DMS53 treated with DMSO at 0.1 percent for 48 hours (cell line): ENCODE measurements around the gene LPIN1.

Experiments used
- DNase-seq: peaks from one replicate; lab custom pipeline; 2025; ENCODE audit not compliant: unreplicated experiment; lab: John Stamatoyannopoulos, UW

The LPIN1 gene

GRCh38 chr2:11746376-11746806 is at the start of gene LPIN1:
Gene LPIN1 (plus strand): TSS chr2:11746632. CDS start chr2:11765542, 18,910 bp downstream.
- peak; percentile 47 for DNase-seq

DNA sequence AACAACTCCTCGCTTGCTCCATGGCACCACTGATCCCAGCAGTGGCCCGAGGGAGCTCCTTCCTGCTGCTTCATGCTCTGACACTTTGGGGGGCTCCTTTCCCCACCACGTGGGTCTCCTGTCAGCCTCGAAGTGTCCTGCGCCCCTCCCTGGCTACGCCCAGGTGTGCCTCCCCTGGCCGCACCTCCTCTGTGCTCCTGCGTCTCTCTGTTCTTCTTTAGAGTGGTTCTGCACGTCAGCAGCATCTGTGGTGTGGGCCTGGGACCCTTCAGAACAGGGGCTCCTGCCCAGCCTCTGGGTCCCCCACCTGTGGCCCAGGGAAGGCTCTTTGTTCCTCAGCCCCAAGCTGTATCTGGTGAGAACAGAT is 49.7 kb upstream of the LPIN1 start:
- DNase-seq: no peak

- DNase-seq: no peak
Observed at GRCh38 chr2:11697103-11697871, 49.1 kb upstream of the LPIN1 start.

GRCh38 chr2:11698009-11698922 is 48.2 kb upstream of the LPIN1 start:
- DNase-seq: no peak

- DNase-seq: no peak
Observed at GRCh38 chr2:11699686-11700670, 46.5 kb upstream of the LPIN1 start.

GRCh38 chr2:11701206-11701605 is 45.2 kb upstream of the LPIN1 start:
- peak; percentile 20 for DNase-seq

DNA sequence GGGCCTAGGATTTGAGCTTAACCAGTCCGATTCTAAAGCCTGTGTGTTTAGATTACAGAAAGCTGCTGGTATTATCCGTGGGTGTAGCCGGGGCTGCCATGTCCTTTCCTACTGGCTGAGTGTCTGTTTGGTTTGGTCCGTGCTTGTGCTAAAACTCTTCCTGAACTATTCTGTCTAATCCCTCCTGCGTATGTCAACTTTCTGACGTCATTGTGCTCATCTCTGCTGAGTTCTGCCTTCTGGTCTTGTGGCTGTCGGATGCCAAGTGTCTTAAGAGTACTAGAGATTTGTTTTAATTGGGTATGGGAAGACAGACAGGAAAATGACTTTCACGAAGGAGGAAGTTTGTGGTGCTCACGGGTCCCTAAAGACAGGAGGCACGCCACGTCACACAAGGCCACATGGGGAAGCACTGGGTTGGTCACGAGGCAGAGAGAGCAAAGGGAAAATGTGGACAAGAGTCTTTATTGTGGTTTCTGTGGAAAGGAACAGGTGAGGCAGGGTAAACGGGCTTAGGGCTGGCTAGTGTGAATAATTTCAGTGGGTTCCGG is 44.6 kb upstream of the LPIN1 start:
- no peak for DNase-seq

GRCh38 chr2:11702946-11703345 is 43.5 kb upstream of the LPIN1 start:
- DNase-seq: no peak

DNA sequence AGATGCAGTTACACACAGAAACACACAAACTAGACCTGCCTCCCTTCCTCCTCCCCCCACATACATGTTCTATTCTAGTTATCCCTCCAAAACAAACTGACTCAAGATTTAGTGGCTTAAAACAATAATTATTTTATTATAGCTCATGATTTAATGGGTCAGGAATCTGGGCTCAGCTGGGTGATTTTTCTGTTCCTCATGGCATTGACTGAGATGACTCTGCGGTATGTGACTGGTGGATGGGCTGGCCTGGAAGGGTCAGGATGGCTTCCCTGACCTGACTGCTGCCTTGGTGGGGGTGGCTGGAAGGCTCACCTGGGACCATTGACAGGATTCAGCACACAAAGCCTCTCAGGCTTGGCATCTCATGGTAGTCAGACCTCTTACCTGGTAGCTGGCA is 42.7 kb upstream of the LPIN1 start:
- no peak for DNase-seq

GRCh38 chr2:11705063-11705462 is 41.4 kb upstream of the LPIN1 start:
- peak; percentile 46 for DNase-seq

- DNase-seq: no peak
Observed at GRCh38 chr2:11705711-11706110, 40.7 kb upstream of the LPIN1 start.

DNA sequence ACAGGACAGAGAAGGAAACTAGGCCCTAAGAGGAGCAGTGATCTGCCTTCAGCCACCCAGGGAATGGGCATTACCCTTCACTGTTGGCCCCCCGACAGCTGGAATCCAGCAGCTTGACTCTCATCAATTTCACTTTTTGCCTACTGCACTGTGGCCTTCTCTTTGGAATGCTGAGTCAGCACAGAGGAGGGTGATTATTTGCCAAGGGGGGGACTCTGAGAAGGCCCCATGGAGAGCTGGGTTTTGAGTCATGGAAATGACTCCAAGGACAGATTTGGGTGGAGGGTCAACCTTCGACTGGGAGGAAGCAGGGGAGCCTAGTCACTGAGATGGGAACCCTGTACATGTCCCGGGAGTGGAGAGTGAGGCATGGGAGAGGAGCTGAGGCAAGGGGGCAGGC is 38.3 kb upstream of the LPIN1 start:
- DNase-seq: no peak

GRCh38 chr2:11709293-11709692 is 37.1 kb upstream of the LPIN1 start:
- no peak for DNase-seq

DNA sequence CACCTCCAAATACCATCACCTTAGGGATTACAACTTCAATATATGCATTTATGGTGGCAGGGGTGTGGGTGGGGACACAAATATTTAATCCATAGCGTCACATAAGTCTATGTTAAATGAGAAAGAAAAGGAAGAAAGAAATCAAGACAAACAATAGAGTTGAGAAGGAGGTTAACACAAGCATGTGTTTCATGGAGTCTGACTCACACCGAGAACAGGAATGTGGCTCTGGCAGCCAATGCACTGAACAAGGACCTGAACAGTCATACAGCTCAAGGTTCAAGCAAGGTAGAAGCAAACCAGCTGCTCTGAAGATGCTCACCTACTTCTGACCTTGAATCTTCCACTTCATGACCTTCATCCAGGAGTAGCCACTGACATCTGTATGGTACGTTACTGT is 36.2 kb upstream of the LPIN1 start:
- no peak for DNase-seq

DNA sequence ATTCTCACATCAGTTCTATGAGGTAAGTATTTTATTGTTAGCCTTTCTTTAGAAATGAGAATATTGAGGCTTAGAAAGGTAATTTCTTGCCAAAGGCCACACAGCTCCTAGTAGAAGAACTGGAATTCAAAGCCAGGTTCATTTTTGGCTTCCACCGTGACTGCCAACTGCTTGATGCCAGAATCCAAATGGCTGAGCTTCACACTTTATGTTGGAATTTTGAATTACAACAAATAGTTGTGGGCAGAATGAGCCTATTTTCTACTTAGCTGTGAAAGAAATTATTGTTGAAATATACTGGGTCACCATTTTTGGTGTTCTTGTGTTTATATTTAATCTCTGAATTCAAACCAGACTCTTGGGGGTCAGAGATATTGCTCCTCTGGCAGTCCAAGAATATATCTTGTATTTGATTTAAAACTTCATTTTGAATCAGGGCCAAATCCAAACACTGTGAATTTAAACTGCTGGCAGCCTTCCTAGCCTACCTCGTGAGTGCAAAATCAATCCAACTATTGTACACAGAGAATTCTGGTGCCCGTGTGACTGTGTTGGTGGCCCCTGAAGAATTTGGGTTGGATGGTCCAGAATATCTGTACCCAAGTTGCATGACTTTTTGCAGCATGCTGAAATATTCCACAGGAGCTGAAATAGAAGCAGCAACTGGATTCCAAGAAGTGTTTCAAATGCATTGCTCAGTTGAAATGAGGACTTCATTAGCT is 35.6 kb upstream of the LPIN1 start:
- no peak for DNase-seq

DNA sequence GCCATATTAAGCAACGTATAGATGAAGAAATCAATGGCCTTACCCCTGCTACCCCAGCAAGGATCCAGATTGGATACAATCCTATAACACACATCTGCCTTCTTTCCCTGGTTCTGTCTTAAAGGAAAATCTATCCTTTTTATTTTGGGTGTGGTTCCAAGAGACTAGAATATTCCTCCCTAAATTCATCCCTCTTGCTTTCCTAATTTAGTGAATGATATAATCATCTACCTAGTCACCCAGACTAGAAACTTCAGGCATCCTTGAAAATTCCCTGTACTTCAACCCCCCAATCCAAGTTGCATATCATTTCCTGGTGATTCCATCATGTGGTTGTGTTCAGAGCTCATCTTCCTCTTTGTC is 35.1 kb upstream of the LPIN1 start:
- no peak for DNase-seq

- DNase-seq: no peak
Observed at GRCh38 chr2:11711751-11712150, 34.7 kb upstream of the LPIN1 start.

DNA sequence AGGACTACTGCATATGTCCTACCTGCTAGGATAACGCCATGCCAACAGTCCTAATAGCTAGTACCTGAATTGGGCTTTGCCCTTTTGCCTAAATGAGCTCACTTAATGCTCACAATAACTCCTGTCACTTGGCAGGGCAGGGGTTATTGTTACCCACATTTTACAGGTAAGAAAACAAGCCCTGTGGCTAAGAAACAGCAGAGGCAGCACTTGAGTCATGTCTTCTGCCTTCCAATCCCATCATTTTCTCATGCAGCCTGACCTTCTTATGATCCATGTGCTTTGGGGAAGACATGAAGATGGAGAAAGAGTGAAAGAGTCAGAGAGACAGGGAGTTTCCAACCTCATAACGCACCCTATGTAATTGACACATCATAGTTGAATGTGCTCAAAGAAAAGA is 33.6 kb upstream of the LPIN1 start:
- DNase-seq: no peak

- DNase-seq: no peak
Observed at GRCh38 chr2:11713815-11714214, 32.6 kb upstream of the LPIN1 start.

DNA sequence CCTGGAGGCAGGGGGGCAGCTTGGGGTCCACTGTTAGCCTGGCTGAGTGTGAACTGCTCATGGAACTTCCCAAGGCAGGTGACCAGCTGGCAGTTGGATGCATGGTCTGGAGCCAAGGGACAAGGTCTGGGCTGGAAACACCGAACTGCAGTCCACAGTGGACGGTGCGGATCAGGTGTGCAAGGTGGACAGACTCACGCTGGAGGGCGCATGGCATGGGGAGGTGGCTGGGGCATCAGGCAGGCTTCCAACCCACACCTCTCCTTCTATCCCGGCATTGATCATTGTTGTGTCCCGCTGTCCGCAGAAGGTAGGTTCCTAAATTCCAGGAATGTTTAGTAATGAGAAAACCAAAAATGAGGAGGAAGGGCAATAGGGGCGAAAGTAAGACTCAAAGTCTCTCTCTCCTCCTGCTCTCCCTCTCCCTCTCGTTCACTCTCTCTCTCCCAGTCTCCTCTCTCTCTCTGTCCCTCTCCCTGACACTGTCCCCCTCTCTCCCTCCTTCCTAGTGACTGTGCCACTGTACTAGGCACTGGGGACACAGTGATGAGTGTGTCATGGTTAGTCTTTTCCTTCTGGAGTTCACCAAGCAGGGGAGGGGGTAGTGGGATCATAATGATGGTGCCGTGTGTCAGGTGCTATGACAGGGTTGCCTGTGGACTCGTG is 30.3 kb upstream of the LPIN1 start:
- no peak for DNase-seq
